Stimulated activated CD4-positive, alpha-beta T cell treated with anti-CD3 and anti-CD28 coated beads, Interleukin-4, amount 100 ng/mL, for 24 hours (primary cell): ENCODE results near the gene LCLAT1.
"Not testable (repeated sequence)": the region's sequence is repeated elsewhere in the genome, so short reads cannot be mapped to it uniquely, and the experiment has no call there.

Experiments
- DNase-seq: peaks from one replicate; pipeline ENCODE4 v3.0.0-alpha.2; 2020

Gene LCLAT1

DNA sequence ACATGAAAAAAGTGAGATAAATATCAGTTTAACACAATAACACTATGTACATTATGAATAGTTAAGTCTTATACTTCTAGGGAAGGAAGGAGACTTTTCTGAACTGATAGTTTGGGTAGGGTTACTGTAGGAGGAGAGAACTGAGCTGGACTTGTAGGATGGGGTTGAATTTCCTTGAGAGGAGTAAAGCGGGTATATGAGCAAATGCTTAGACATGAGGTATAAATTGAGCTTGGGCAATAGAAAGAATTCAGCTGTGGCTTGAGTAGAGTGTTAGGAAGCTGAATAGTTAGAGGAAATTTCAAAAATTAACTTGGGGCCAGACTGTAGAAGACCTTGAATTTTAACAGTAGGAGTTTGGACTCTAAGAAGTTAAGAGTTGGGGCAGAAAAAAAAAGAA, 45.1 kb downstream of the LCLAT1 start:
- no peak for DNase-seq

DNA sequence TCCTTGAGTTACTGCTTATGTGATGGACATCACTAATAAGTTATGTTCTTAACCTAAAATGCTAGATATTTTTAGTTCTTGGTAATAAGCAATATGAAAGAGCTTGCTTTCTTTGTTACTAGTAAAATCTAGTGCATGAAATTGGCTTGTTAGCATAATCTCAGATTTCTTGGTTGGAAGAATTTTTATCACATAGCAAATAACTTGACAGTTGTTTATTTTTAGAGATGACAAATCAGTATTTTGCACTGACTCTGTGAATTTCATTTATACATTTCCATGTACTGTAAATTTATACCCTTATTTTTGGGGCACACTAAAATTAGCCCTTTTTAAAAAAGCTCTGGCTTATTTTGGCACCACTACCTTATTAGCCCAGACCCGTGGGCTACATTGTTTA, 45.6 kb downstream of the LCLAT1 start:
- no peak for DNase-seq

DNA sequence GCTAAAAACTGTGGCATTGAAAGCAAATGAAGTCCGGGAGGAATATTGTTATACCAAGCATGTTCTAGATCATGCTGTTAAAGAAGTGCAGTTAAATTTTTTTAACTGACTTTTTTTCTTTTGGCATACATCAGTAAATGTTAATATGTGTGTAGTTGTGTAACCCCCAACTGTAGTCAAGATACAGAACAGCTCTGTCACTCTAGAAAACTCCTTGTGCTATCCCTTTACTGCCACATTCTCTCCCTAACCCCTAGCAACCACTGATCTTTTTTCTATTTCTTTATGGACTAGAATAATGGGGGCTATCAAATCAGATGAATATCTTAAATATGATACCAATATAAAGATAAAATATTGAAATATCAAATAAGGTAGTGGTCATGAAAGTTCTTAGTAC, 46.4 kb downstream of the LCLAT1 start:
- no peak for DNase-seq

DNA sequence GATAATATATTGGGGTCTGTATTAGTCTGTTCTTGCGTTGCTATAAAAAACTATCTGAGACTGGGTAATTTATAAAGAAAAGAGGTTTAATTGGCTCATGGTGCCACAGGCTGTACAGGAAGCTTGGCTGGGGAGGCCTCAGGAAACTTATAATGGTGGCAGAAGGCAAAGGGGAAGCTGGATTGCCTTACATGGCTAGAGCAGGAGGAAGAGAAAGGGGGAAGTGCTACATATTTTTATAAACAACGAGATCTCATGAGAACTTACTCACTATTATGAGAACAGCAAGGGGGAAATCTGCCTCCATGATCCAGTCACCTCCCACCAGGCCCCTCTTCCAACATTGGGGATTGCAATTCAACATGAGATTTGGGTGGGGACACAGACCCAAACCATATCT, 48.9 kb downstream of the LCLAT1 start:
- not testable (repeated sequence) for DNase-seq

DNA sequence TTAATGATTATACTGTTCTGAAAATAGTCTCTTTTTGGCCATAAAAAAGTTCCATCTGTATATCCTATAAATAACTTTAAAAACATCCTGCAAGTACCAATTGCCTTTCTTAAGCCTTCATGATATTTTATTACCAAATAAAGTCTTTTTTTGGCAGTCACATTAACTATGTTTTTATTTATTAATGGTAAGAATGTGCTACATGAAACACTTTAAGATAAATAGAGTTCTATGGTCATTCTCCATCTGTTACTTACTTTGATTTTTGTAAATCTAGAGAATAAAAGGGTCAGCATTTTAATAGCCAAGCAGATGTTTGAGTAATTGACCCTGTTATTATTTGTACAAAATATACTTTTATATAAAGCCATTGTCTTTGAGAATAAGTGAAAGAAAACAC, 52.6 kb downstream of the LCLAT1 start:
- DNase-seq = no peak

DNA sequence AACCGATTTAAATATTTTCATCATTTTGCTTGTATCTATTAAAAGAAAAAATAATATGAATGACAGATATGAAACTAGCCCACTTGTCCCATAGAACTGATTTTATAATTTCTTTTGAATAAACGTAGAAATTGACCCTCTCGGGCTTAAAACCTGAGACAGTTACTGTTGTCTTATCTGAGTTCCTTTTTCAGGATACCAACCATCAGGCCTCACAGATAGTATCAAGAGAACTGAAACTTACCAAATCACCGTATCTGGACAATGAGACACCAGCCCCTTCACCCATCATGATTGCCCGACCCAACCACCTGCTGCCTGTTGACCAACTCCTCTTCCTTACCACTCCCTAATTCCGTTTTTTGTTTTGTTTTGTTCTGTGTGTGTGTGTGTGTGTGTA, 53.7 kb downstream of the LCLAT1 start:
- no peak for DNase-seq

DNA sequence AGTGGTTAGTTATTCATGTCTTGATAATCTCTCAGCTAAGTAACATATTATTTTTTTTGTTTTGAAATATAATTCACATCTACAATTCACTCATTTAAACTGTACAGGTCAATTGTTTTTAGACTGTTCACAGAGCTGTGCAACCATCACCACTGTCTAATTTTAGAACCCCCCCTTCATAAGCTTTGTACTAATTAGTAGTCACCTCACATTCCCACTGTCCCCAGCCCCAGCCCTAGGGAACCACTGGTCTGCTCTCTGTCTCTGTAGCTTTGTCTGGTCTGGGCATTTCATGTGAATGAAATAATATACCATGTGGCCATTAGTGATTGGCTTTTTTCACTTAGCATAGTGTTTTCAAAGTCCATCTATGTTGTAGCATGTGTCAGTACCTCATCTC, 55.3 kb downstream of the LCLAT1 start:
- no peak for DNase-seq

DNA sequence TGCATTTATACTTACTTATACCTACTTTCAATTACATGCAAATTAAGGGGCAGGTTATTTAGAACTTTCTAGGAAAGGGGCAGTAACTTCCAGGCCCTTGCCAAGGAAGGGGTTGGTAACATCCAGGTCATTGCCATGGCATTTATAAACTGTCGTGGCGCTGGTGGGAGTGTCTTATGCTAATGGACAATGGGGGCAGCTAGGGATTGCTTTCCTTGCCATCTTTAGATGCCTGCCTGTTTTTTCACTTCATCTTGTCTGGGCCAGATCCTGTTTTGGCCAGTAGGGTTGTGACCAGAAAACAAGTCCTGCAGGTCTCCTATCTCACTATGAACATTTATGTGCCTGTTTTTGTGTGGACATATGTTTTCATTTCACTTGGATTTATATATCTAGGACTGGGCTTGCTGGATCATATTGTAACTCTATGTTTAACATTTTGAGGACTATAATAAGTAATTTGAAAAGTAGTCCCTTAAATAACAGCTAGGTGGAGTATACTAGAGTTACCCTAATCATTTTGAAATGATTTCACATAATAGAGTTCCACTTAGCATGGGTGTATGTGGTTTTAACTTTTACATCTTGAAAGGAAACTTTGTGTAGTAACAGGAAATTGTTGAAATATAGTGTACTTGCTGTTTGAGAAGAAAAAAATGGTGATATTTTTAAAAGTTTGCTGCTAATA, 56.1 kb downstream of the LCLAT1 start:
- DNase-seq = no peak

DNA sequence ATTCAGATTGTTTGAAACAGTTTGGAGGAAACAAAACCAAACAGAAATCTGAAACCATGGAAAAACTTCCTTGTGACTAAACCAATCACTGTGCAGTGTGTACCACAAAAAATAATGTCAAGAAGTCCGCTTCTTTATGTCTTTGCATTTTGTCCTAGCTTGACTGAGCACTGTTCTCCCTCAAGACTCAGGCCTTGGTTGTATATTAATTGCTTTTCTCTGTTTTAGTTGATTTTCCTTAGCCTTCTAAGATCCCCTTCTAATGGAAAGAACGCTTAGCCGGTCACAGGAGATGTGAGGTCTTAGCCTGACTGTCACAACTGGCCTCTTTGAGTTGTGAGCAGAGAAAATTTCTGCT, 56.6 kb downstream of the LCLAT1 start:
- no peak for DNase-seq

DNA sequence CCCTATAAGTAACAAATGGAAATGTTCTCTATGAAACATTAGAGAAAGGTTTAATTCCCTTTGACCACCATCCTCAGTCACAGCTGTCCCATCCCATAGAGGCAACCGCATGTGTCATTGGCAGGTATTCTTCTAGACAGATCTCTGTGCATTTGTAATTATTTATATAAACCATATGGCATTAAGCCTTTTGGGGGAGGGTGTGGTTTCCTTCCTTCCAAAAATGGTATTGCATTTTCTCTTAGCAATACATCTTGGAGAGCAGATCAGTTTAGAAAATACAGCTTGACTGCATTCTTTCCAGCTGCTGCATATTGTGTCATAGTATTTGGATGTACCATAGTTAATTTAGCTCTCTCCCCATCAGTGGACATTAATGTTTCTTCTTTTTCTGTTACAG, 57.7 kb downstream of the LCLAT1 start:
- DNase-seq = no peak

DNA sequence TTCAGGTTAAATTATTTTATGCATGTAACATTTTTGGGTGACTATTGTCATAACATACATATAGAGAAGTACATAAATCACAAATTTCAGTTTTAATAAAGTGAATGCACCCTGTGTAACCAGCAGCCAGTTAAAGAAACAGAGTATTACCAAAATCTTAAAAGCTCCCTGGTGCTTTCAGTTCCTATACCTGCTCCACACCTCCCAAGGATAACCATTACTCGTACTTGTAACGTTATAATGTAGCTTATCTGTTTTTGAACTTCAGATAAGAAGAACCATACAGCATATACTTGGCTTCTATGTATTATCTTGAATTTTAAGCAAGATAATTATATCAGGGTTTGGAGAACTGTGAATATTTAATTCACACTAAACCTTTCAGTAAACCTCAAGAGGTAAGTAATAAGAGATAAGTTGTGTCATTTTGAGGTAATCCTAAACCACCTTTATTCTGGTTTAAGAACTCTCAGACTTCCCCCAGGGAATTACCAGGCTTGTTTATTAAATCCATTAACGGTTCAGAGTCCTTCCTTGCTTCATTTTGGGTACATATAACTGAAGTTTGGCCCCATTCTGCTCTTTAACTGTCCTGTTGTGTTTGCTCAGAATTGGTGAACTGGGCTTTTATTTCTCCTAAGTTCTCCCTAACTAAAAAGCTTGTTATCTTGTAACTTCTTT, 58.6 kb downstream of the LCLAT1 start:
- DNase-seq = no peak

DNA sequence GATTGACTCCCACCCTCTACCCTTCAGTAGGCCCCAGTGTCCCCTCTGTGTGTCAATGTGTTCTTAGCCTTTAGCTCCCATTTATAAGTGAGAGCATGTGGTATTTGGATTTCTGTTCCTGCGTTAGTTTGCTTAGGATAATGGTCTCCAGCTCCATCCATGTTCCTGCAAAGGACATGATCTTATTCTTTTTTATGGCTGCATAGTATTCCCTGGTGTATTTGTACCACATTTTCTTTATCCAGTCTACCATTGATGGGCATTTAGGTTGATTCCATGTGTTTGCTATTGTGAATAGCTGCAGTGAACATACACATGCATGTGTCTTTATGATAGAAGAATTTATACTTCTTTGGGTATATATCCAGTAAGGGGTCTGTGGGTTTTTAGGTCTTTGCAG, 60.4 kb downstream of the LCLAT1 start:
- not testable (repeated sequence) for DNase-seq

DNA sequence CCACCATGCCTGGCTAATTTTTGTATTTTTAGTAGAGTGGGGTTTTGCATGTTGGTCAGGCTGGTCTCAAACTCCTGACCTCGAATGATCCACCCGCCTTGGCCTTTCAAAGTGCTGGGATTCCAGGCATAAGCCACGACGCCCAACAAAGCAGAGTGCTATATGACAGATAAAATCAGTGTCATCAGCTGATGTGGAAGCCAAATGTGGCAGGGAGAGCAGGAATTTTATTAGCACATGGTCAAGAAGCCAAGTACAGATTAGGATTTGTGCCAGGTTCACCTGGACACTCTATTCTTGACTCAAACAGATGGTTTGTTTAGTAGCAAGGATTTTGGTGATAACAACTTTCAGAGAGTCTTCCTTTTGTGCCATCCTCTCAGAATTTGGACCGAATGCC, 62.7 kb downstream of the LCLAT1 start:
- no peak for DNase-seq

DNA sequence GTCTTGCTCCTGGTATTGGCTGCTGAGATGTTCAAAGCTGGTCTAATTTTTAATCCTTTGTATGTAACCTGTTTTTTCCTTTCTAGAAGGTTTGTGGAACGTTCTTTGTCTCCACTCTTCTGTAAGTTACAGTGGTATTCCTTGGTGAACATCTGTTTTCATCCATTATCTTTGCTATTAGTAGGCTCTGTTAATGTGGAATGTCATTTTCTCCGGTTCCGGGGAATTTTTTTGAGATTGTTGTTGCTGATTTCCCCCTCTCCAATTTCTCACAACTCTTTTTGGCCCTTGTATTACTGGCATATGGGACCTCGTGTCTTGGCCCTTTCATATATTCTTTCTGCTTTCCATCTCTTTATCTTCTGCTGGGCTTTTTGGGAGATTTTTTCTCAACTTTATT, 63.4 kb downstream of the LCLAT1 start:
- no peak for DNase-seq

DNA sequence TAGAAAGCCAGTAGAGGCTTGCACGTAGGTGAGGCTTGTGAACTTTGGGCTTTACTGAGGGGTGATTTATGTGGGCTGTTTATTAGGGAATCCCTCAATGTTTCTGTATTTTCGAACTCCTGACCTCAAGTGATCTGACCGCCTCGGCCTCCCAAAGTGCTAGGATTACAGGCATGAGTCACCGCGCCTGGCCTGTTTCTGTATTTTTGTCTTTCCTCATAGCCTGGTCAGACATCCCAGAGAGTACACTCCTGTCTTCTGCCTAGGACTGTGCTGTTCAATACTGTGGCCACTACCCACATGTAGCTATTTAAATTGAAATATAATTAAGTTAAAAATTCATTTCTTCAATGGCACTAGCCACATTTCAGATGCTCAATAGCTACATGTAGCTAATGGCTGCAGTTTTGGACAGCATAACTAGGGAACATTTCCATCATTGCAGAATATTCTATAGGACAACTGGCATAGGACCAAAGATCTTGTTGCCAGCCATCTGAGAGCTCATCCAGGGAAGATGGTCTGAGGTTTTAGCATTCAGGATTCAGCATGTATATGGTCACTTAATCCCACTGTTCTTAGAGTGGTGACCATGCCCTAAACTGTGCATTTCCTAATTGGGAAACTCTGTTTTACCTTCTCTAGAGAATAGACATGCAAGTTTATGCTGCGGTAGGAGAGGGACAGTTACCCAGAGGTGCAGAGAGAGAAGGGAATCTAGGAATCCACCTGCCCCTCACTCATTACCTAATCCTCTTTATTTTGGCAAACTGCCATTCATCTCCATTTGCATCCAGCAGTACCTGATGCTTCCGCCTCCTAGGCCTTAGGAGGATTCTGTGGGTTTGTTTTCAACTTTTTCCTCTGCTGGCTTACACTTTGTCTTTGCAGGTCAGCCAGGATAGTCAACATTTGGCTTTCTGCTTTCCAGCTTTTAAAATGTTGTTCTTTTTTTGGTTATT, 64.4 kb downstream of the LCLAT1 start:
- DNase-seq = no peak

DNA sequence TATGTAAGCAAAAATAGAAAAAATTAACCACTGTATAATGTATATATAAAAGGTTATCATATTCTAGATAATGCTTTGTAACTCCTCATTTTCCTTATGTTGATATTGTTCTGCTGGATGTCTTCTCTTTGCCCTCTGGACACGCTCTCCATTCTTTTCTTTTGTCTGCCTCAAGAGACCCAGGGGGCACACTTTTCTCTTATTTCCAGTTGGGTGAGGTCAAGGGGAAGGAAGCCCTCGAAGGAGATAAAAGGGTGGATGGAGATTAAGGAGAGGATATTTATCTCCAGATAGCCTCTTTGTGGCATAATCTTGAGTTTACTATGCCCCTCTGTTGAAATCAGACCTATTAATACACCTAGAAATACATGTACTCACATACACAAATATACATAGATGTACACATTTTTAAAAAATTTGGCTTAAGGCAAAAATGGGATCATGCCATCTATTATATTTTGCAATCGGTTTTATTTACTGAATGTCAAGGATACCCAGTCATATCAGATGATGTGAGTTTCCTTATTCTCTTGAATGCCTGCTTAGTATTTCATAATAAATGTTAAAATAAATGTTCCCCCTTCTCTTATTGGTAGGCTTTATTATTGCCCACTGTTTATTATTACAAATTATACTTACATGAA, 65.3 kb downstream of the LCLAT1 start:
- DNase-seq = no peak

DNA sequence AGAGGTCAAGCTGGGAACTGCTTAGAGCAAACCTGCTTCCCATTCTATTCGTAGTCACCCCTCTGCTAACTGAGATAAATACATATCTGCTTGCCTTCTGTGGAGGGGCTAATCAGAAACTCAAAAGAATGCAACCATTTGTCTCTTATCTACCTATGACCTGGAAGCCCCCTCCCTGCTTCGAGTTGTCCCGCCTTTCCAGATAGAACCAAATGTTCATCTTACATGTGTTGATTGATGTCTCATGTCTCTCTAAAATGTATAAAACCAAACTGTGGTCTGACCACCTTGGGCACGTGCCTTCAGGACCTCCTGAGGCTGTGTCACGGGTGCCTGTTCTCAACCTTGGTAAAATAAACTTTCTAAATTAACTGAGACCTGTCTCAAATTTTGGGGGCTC, 66.6 kb downstream of the LCLAT1 start:
- DNase-seq = not testable (repeated sequence)

DNA sequence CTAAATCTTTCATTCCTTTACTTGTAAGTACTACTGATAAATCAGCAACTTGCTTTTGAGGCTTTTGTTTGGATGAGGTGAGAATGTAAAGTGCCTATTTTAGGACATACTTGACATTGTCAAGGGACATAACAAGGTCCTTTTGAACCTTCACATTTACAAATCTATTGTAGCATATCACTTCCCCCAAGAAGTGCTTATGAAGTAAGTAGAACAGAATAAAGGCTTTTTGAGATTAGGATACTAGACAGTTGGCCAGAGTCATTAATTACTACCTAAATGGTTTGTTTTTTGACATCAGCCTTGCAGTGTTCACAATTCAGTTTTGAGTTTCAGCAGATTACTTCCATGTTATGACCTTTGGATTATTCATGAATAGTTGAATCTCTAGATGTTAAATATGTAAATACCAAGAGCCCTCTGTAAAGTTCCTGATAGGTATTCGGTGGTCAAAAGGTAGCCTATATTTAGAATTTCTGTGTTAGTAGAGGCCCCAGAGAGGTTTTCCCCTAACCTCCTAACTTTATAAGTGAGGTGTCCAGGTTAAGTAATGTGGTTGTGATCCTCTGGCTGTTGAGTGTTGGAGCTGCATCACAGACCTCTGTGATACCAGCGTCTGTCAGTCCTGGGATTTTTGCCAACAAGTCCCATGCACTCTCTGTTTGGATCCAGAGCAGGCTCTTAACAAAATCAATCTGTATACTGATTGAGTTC, 67.2 kb downstream of the LCLAT1 start:
- DNase-seq = no peak

DNA sequence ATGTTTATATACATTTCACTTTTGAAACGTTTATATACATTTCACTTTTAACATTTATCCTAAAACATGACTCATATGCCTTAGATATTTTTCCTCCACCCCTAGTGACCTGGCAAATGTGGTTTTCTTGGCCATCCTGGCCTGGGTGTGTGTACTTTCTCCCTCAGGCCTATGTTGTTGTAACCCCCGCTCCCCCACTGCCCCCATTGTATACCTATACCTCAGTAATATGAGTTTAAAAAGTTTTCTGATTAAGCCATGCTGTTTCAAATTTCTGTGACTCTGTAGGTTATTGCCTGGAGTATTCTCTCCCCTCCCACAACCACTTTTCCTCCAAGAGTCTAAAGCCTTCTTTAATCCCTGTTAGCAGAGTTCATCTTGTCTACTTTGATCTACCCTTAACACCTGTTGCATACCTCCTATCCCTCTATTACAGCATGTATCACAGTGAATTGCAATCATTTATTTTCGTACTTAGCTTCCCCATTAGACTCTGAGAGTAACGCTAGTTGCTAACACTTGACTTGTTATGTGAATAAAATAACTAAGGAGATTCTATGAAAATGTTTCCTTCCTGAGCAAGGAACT, 67.9 kb downstream of the LCLAT1 start:
- DNase-seq = no peak

DNA sequence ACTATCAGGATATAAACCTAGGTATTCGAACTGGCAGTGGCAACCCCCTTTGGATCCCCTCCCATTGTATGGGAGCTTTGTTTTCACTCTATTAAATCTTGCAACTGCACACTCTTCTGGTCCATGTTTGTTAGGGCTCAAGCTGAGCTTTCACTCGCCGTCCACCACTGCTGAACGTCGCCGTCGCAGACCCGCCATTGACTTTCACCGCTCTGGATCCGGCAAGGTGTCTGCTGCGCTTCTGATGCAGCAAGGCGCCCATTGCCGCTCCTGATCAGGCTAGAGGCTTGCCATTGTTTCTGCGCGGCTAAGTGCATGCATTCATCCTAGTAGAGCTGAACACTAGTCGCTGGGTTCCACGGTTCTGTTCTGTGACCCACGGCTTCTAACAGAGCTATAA, 69.1 kb downstream of the LCLAT1 start:
- DNase-seq = no peak

DNA sequence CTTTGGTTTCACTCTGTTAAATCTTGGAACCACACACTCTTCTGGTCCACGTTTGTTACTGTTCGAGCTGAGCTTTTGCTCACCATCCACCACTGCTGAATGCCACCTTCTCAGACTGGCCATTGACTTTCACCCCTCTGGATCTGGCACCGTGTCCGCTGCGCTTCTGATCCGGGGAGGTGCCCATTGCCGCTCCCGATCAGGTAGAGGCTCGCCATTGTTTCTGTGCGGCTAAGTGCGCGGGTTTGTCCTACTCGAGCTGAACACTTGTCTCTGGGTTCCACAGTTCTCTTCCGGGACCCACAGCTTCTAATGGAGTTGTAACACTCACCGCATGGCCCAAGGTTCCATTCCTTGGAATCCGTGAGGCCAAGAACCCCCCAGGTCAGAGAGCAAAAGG, 72.8 kb downstream of the LCLAT1 start:
- no peak for DNase-seq

DNA sequence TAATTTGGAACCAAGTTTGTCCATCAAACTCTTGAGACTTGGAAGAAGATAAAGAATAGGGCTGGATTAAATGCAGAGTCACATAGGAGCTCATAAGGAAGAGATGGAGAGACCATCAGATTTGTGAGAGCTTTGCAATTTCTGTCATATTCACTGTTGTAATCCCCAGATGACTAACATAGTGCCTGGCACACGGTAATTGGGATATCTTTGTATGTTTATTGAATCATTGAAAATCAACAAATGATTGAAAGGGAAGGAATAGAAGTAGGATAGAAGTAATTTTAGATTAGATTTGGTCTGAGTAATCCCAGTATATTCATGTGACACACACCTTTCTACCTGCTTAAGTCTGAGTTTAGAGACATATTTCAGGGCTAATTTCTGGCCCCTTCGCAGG, 75.4 kb downstream of the LCLAT1 start:
- DNase-seq = no peak
